HEK293 (cell line): Measurements from ENCODE around the gene ISG15.

Experiments
- CTCF ChIA-PET: fragments of 350-600 bp; formaldehyde crosslinking; extraction: SDS; loops from one replicate; lab custom pipeline; 2021; ENCODE audit warnings: antibody characterized with exemption; lab: Yijun Ruan, JAX
- POLR2A ChIA-PET: fragments of 300-600 bp; formaldehyde crosslinking; extraction: SDS; loops from one replicate; lab custom pipeline; 2020; ENCODE audit warnings: antibody characterized with exemption, inconsistent platforms; lab: Yijun Ruan, JAX
- H3K27ac ChIP-seq: fragments of 200-500 bp; sonication (Bioruptor generic); 2 replicates; pipeline ENCODE4 v1.5.1; 2014; ENCODE audit warnings: low read depth, low read length, control low read depth, inconsistent platforms; ENCODE audit errors: extremely low read depth
- H3K36me3 ChIP-seq, 2 experiments: fragments of 200-500 bp in 1 of 2; sonication (Bioruptor generic) in 1 of 2; 1 replicate in 1 of 2; 2 replicates in 1 of 2; pipeline ENCODE4 v1.5.1; 2014 to 2017; ENCODE audit warnings: inconsistent platforms in 2 of 2, low read length in 2 of 2; ENCODE audit not compliant: control insufficient read depth in 2 of 2, insufficient read depth in 1 of 2
- H3K4me1 ChIP-seq: fragments of 200-500 bp; sonication (Bioruptor generic); 2 replicates; pipeline ENCODE4 v1.5.1; 2014; ENCODE audit warnings: mild to moderate bottlenecking, low read length, inconsistent platforms; ENCODE audit not compliant: control insufficient read depth, insufficient read depth
- H3K4me3 ChIP-seq: 2 replicates; pipeline ENCODE4 v1.5.1; 2011; ENCODE audit warnings: low read depth, mild to moderate bottlenecking, control low read depth, low read length, moderate library complexity
- H3K9me3 ChIP-seq: fragments of 200-500 bp; sonication (Bioruptor generic); 2 replicates; pipeline ENCODE4 v1.5.1; 2014; ENCODE audit warnings: low read depth, low read length, inconsistent platforms; ENCODE audit not compliant: control insufficient read depth, insufficient read depth
- GLIS1 ChIP-seq: fragments of 450-650 bp; formaldehyde crosslinking; IDR thresholded peaks from 2 replicates; pipeline ENCODE4 v1.5.1; 2016; ENCODE audit warnings: missing biosample characterization, missing genetic modification characterization
- GLIS2 ChIP-seq: fragments of 450-650 bp; formaldehyde crosslinking; IDR thresholded peaks from 2 replicates; pipeline ENCODE4 v1.5.1; 2016; ENCODE audit warnings: missing biosample characterization, missing genetic modification characterization
- KLF1 ChIP-seq: fragments of 450-650 bp; formaldehyde crosslinking; IDR thresholded peaks from 2 replicates; pipeline ENCODE4 v1.5.1; 2016; ENCODE audit warnings: missing biosample characterization, missing genetic modification characterization
- KLF8 ChIP-seq: fragments of 450-650 bp; formaldehyde crosslinking; IDR thresholded peaks from 2 replicates; pipeline ENCODE4 v1.5.1; 2016; ENCODE audit warnings: missing biosample characterization, missing genetic modification characterization
- KLF9 ChIP-seq: fragments of 450-650 bp; formaldehyde crosslinking; IDR thresholded peaks from 2 replicates; pipeline ENCODE4 v1.5.1; 2016; ENCODE audit warnings: missing biosample characterization, missing genetic modification characterization, low read depth
- SETDB1 ChIP-seq: IDR thresholded peaks from one replicate; pipeline ENCODE4 v1.6.1; 2017; ENCODE audit warnings: mild to moderate bottlenecking, low read length, moderate library complexity, mixed read lengths; ENCODE audit not compliant: insufficient read length
- WT1 ChIP-seq: fragments of 450-650 bp; formaldehyde crosslinking; IDR thresholded peaks from 2 replicates; pipeline ENCODE4 v1.5.1; 2016; ENCODE audit warnings: missing biosample characterization, missing genetic modification characterization
- ZEB2 ChIP-seq: fragments of 450-650 bp; formaldehyde crosslinking; IDR thresholded peaks from 2 replicates; pipeline ENCODE4 v1.5.1; 2016; ENCODE audit warnings: missing biosample characterization, missing genetic modification characterization
- ZIC2 ChIP-seq: fragments of 450-650 bp; formaldehyde crosslinking; IDR thresholded peaks from 2 replicates; pipeline ENCODE4 v1.5.1; 2016; ENCODE audit warnings: missing biosample characterization, missing genetic modification characterization
- ZNF174 ChIP-seq: fragments of 450-650 bp; formaldehyde crosslinking; IDR thresholded peaks from 2 replicates; pipeline ENCODE4 v1.5.0; 2017; ENCODE audit warnings: missing biosample characterization, mild to moderate bottlenecking, missing genetic modification characterization
- ZNF266 ChIP-seq: fragments of 450-650 bp; formaldehyde crosslinking; IDR thresholded peaks from 2 replicates; pipeline ENCODE4 v1.5.1; 2016; ENCODE audit warnings: missing biosample characterization, missing genetic modification characterization, low read depth
- ZNF362 ChIP-seq: fragments of 450-650 bp; formaldehyde crosslinking; IDR thresholded peaks from 2 replicates; pipeline ENCODE4 v1.5.1; 2016; ENCODE audit warnings: missing biosample characterization, missing genetic modification characterization
- ZNF530 ChIP-seq: fragments of 450-650 bp; formaldehyde crosslinking; IDR thresholded peaks from 2 replicates; pipeline ENCODE4 v1.5.1; 2016; ENCODE audit warnings: low read depth, missing biosample characterization, missing genetic modification characterization
- ZNF624 ChIP-seq: fragments of 450-650 bp; formaldehyde crosslinking; IDR thresholded peaks from 2 replicates; pipeline ENCODE4 v1.5.1; 2017; ENCODE audit warnings: missing biosample characterization, missing genetic modification characterization
- ZNF76 ChIP-seq: fragments of 450-650 bp; formaldehyde crosslinking; IDR thresholded peaks from 2 replicates; pipeline ENCODE4; 2016; ENCODE audit warnings: low read depth, missing biosample characterization, missing genetic modification characterization, borderline replicate concordance
- ZSCAN30 ChIP-seq: fragments of 450-650 bp; IDR thresholded peaks from 2 replicates; pipeline ENCODE4 v1.5.1; 2018; ENCODE audit warnings: missing biosample characterization, mild to moderate bottlenecking, missing genetic modification characterization, moderate library complexity
- TF ChIP-seq, protein P1 (sequence below): fragments of 450-650 bp; formaldehyde crosslinking; IDR thresholded peaks from 2 replicates; pipeline ENCODE4 v1.5.1; 2016; ENCODE audit warnings: missing biosample characterization, missing genetic modification characterization
- TF ChIP-seq, protein P2 (sequence below): fragments of 450-650 bp; formaldehyde crosslinking; IDR thresholded peaks from 2 replicates; pipeline ENCODE4 v1.5.1; 2016; ENCODE audit warnings: missing biosample characterization, missing genetic modification characterization
- TF ChIP-seq, protein P3 (sequence below): fragments of 450-650 bp; formaldehyde crosslinking; IDR thresholded peaks from 2 replicates; pipeline ENCODE4 v1.5.1; 2017; ENCODE audit warnings: missing biosample characterization, missing genetic modification characterization
- TF ChIP-seq, protein P4 (sequence below): fragments of 450-650 bp; formaldehyde crosslinking; IDR thresholded peaks from 2 replicates; pipeline ENCODE4 v1.5.1; 2017; ENCODE audit warnings: missing biosample characterization, missing genetic modification characterization

ISG15 gene

GRCh38 chr1:1023700-1024099 is 10.4 kb downstream of the ISG15 start:
- H3K4me3 ChIP-seq: no peak overlapping the region
- ChIA-PET CTCF (interaction anchor here (0.6 to 2.0 kb wide), 4 partner anchors 21 to 591 kb away, joined by 4 to 8 read pairs (median 4); no protein-coding TSS in a partner anchor), POLR2A (no interaction called here)
- peaks cover 0 to 50% of the 10 kb centered on the region in 2 experiments; a peak in 1 of 3 replicates for H3K36me3 ChIP-seq
- H3K27ac ChIP-seq: no peak overlapping the region
- peaks cover 3% of the 10 kb centered on the region; the same call in 1 of the 2 replicates for H3K4me1 ChIP-seq
- no peaks in the 10 kb centered on the region for H3K9me3 ChIP-seq
- TF ChIP-seq ZNF174 (tag by site-specific recombination): no peak
- peak; percentile 53 for TF ChIP-seq ZIC2 (tag by site-specific recombination)
- TF ChIP-seq GLIS1: peak; percentile 88
- TF ChIP-seq KLF9: peak; percentile 41
- TF ChIP-seq GLIS2 (tag by site-specific recombination): peak; percentile 71
- TF ChIP-seq KLF1 (tag by site-specific recombination): 0 out of 2 replicates have a peak, but pooled peaks have one; percentile 8
- no peak for TF ChIP-seq ZNF530
- TF ChIP-seq, all 188 proteins: peak for 5

GRCh38 chr1:1024149-1024770 is 11.0 kb downstream of the ISG15 start:
- CTCF ChIA-PET: interaction anchor here (0.9 to 2.0 kb wide), 3 partner anchors 22 to 119 kb away, joined by 4 to 8 read pairs (median 4); no protein-coding TSS in a partner anchor
- TF ChIP-seq ZEB2 (0 out of 2 replicates have a peak, but pooled peaks have one; percentile 18), SETDB1 (no peak), GLIS1 (peak; percentile 3; the same call in 1 of the 2 replicates), ZSCAN30 (tag by site-specific recombination) (no peak), ZNF266 (tag by site-specific recombination) (no peak), KLF1 (tag by site-specific recombination) (peak; percentile 13; the same call in 1 of the 2 replicates), KLF9 (0 out of 2 replicates have a peak, but pooled peaks have one; percentile 29), ZNF624 (tag by site-specific recombination) (no peak)
- TF ChIP-seq, protein P1, sequence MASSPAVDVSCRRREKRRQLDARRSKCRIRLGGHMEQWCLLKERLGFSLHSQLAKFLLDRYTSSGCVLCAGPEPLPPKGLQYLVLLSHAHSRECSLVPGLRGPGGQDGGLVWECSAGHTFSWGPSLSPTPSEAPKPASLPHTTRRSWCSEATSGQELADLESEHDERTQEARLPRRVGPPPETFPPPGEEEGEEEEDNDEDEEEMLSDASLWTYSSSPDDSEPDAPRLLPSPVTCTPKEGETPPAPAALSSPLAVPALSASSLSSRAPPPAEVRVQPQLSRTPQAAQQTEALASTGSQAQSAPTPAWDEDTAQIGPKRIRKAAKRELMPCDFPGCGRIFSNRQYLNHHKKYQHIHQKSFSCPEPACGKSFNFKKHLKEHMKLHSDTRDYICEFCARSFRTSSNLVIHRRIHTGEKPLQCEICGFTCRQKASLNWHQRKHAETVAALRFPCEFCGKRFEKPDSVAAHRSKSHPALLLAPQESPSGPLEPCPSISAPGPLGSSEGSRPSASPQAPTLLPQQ (tag by site-specific recombination): no peak
- Histone ChIP-seq H3K36me3 (peaks cover 0 to 50% of the 10 kb centered on the region in 2 experiments; a peak in 1 of 3 replicates), H3K9me3 (no peaks in the 10 kb centered on the region), H3K4me1 (peaks cover 3% of the 10 kb centered on the region; the same call in 1 of the 2 replicates), H3K27ac (no peak overlapping the region), H3K4me3 (no peak overlapping the region)
- POLR2A ChIA-PET: no interaction called here

- POLR2A ChIA-PET: interaction anchor here (0.8 to 0.9 kb wide), 2 partner anchors 12 to 23 kb away, joined by 3 to 7 read pairs; partner anchors contain the start of gene ISG15
- TF ChIP-seq, protein P2, sequence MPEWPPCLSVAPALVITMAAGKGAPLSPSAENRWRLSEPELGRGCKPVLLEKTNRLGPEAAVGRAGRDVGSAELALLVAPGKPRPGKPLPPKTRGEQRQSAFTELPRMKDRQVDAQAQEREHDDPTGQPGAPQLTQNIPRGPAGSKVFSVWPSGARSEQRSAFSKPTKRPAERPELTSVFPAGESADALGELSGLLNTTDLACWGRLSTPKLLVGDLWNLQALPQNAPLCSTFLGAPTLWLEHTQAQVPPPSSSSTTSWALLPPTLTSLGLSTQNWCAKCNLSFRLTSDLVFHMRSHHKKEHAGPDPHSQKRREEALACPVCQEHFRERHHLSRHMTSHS (tag by site-specific recombination): no peak
- TF ChIP-seq, protein P3, sequence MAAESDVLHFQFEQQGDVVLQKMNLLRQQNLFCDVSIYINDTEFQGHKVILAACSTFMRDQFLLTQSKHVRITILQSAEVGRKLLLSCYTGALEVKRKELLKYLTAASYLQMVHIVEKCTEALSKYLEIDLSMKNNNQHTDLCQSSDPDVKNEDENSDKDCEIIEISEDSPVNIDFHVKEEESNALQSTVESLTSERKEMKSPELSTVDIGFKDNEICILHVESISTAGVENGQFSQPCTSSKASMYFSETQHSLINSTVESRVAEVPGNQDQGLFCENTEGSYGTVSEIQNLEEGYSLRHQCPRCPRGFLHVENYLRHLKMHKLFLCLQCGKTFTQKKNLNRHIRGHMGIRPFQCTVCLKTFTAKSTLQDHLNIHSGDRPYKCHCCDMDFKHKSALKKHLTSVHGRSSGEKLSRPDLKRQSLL: no peak
- TF ChIP-seq ZIC2 (tag by site-specific recombination) (peak; percentile 44), GLIS1 (peak; percentile 71), ZNF362 (tag by site-specific recombination) (no peak), KLF1 (tag by site-specific recombination) (0 out of 2 replicates have a peak, but pooled peaks have one; percentile 11), KLF8 (tag by site-specific recombination) (peak; percentile 19; the same call in 1 of the 2 replicates), ZNF76 (0 out of 2 replicates have a peak, but pooled peaks have one; percentile 38), WT1 (tag by site-specific recombination) (peak; percentile 11; the same call in 1 of the 2 replicates)
- TF ChIP-seq, protein P4, sequence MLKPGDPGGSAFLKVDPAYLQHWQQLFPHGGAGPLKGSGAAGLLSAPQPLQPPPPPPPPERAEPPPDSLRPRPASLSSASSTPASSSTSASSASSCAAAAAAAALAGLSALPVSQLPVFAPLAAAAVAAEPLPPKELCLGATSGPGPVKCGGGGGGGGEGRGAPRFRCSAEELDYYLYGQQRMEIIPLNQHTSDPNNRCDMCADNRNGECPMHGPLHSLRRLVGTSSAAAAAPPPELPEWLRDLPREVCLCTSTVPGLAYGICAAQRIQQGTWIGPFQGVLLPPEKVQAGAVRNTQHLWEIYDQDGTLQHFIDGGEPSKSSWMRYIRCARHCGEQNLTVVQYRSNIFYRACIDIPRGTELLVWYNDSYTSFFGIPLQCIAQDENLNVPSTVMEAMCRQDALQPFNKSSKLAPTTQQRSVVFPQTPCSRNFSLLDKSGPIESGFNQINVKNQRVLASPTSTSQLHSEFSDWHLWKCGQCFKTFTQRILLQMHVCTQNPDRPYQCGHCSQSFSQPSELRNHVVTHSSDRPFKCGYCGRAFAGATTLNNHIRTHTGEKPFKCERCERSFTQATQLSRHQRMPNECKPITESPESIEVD (tag by site-specific recombination): no peak
These were observed 11.7 kb downstream of the ISG15 start for GRCh38 chr1:1024771-1025699.

More at GRCh38 chr1:1024771-1025699, 11.7 kb downstream of the ISG15 start:
- no peaks in the 10 kb centered on the region for H3K9me3 ChIP-seq
- peaks cover 3% of the 10 kb centered on the region; the same call in 1 of the 2 replicates for H3K4me1 ChIP-seq
- H3K36me3 ChIP-seq: peaks cover 0 to 50% of the 10 kb centered on the region in 2 experiments; a peak in 1 of 3 replicates
- H3K27ac ChIP-seq: no peak overlapping the region
- H3K4me3 ChIP-seq: no peak overlapping the region
- CTCF ChIA-PET: interaction anchor here (0.5 to 2.0 kb wide), 3 partner anchors 23 to 39 kb away, joined by 3 to 8 read pairs (median 4); no protein-coding TSS in a partner anchor
